Panc1 (cell line): ENCODE measurements around the gene SDHAF1. TPM values are rescaled to one million over a fixed set of nuclear protein-coding genes. Genes with fewer than 3 reads are reported as not detected.

ENCODE experiments used
- ATAC-seq: fragments of 200-7000 bp; cut with Tn5 transposase; 2 replicates; pipeline ENCODE4 v1.9.1; 2020; ENCODE audit warnings: mild to moderate bottlenecking, moderate library complexity
- BruUV-seq: library from RNA; stranded (reverse); fragments of 400-500 nt; replicated peaks from 2 replicates; lab custom pipeline; 2021; lab: Mats Ljungman, UMichigan
- CTCF ChIA-PET: fragments of 300-600 bp; sonication (Branson Sonifier 250); formaldehyde crosslinking; loops from one replicate; lab custom pipeline; 2022; ENCODE audit warnings: antibody characterized with exemption; lab: Charles Lee
- POLR2A ChIA-PET: fragments of 300-600 bp; sonication (Branson Sonifier 250); formaldehyde crosslinking; loops from one replicate; lab custom pipeline; 2022; ENCODE audit warnings: antibody characterized with exemption; lab: Charles Lee
- DNase-seq: peaks from one replicate; pipeline ENCODE4 v3.0.0-alpha.2; 2010; ENCODE audit warnings: low read depth, low spot score
- H3K27ac ChIP-seq: 2 replicates; pipeline ENCODE4 v1.5.1; 2011; ENCODE audit warnings: mild to moderate bottlenecking, low read length, inconsistent platforms
- H3K27me3 ChIP-seq: fragments of 200-500 bp; sonication (Bioruptor generic); 2 replicates; pipeline ENCODE4 v1.6.0; 2014; ENCODE audit warnings: low read length, inconsistent platforms; ENCODE audit not compliant: control insufficient read depth, insufficient read depth
- H3K36me3 ChIP-seq: fragments of 200-500 bp; sonication (Bioruptor generic); 2 replicates; pipeline ENCODE4 v1.5.1; 2014; ENCODE audit warnings: inconsistent platforms, mild to moderate bottlenecking, low read length, moderate library complexity; ENCODE audit not compliant: control insufficient read depth, insufficient read depth
- H3K4me1 ChIP-seq: 2 replicates; pipeline ENCODE4 v1.5.1; 2011; ENCODE audit warnings: inconsistent platforms, mild to moderate bottlenecking, low read length, moderate library complexity; ENCODE audit not compliant: control insufficient read depth, insufficient read depth
- H3K4me3 ChIP-seq, 2 experiments: 2 replicates each; pipeline ENCODE4 v1.5.1; 2011 to 2012; ENCODE audit warnings: low read depth in 2 of 2, low read length in 2 of 2, mild to moderate bottlenecking in 2 of 2, inconsistent platforms in 1 of 2, moderate library complexity in 1 of 2
- H3K9me3 ChIP-seq: fragments of 200-500 bp; sonication (Bioruptor generic); 2 replicates; pipeline ENCODE4 v1.5.1; 2014; ENCODE audit warnings: low read depth, mild to moderate bottlenecking, inconsistent platforms, low read length, moderate library complexity; ENCODE audit not compliant: control insufficient read depth, insufficient read depth
- POLR2AphosphoS5 ChIP-seq: IDR thresholded peaks from 2 replicates; pipeline ENCODE4 v1.6.1; 2012; ENCODE audit warnings: mild to moderate bottlenecking, low read depth, low read length, moderate library complexity
- REST ChIP-seq, 2 experiments: IDR thresholded peaks; 2 replicates each; pipeline ENCODE4 v1.6.1; 2011 to 2012; ENCODE audit warnings: low read depth in 2 of 2, control low read depth in 1 of 2, low read length in 1 of 2, mild to moderate bottlenecking in 1 of 2, moderate library complexity in 1 of 2; ENCODE audit not compliant: insufficient read depth in 1 of 2
- SIN3A ChIP-seq: IDR thresholded peaks from 2 replicates; pipeline ENCODE4 v1.6.1; 2012; ENCODE audit warnings: low read depth, mild to moderate bottlenecking, low read length, moderate library complexity, borderline replicate concordance; ENCODE audit not compliant: insufficient read depth
- TCF7L2 ChIP-seq: IDR thresholded peaks from 2 replicates; pipeline ENCODE4 v1.6.1; 2011; ENCODE audit warnings: mild to moderate bottlenecking, low read depth, low read length, inconsistent platforms
- in situ Hi-C: cut with HindIII; loops from 2 replicates; pipeline ENCODE4 v1.10.0; 2016; ENCODE audit warnings: low sequenced_read_pairs, low pct_unique_long_range_greater_than_20kb
- intact Hi-C: fragments of 100-400 bp; cut with micrococcal nuclease; formaldehyde crosslinking; loops from one replicate; pipeline ENCODE4 v1.10.0; 2022; ENCODE audit not compliant: unreplicated experiment
- total RNA-seq: library from RNA; stranded (reverse); gene quantifications from one replicate; pipeline ENCODE4 v1.2.1, GENCODE V29; 2021; ENCODE audit not compliant: unreplicated experiment
- TF ChIP-seq, protein P1 (sequence below): fragments of 450-650 bp; IDR thresholded peaks from 2 replicates; pipeline ENCODE4 v1.5.1; 2017; ENCODE audit warnings: mild to moderate bottlenecking

SDHAF1 gene
- total RNA-seq, 1 experiment from 2014 or later = 19.0 TPM

- TF ChIP-seq TCF7L2 (no peak), REST (IDR thresholded peaks at IDR 0.05; ENCODE audit: insufficient read depth in 1 of 2, low read depth in 2 of 2, low read length in 1 of 2) (no peak), POLR2AphosphoS5 (no peak), SIN3A (no peak)
- TF ChIP-seq, protein P1, sequence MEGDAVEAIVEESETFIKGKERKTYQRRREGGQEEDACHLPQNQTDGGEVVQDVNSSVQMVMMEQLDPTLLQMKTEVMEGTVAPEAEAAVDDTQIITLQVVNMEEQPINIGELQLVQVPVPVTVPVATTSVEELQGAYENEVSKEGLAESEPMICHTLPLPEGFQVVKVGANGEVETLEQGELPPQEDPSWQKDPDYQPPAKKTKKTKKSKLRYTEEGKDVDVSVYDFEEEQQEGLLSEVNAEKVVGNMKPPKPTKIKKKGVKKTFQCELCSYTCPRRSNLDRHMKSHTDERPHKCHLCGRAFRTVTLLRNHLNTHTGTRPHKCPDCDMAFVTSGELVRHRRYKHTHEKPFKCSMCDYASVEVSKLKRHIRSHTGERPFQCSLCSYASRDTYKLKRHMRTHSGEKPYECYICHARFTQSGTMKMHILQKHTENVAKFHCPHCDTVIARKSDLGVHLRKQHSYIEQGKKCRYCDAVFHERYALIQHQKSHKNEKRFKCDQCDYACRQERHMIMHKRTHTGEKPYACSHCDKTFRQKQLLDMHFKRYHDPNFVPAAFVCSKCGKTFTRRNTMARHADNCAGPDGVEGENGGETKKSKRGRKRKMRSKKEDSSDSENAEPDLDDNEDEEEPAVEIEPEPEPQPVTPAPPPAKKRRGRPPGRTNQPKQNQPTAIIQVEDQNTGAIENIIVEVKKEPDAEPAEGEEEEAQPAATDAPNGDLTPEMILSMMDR = no peak
- DNase-seq (no peak), ATAC-seq (no peak)
- intact Hi-C loops (no loop called here), in situ Hi-C loops (no loop called here)
- Histone ChIP-seq H3K27me3 (no peaks in the 10 kb centered on the region), H3K4me1 (peaks cover 4% of the 10 kb centered on the region; the same call in 1 of the 2 replicates), H3K36me3 (no peaks in the 10 kb centered on the region), H3K27ac (no peak overlapping the region), H3K9me3 (no peaks in the 10 kb centered on the region), H3K4me3 (no peak overlapping the region)
- ChIA-PET CTCF (interaction anchor here (0.6 kb wide), 1 partner anchor 69 kb away, joined by 5 read pairs; no protein-coding TSS in a partner anchor), POLR2A (interaction anchor here (0.6 kb wide), 1 partner anchor 186 kb away, joined by 3 read pairs; no protein-coding TSS in a partner anchor)
- no TSS peak for BruUV-seq
These were observed 36.3 kb downstream of the SDHAF1 start for GRCh38 chr19:36031308-36031707.

DNA sequence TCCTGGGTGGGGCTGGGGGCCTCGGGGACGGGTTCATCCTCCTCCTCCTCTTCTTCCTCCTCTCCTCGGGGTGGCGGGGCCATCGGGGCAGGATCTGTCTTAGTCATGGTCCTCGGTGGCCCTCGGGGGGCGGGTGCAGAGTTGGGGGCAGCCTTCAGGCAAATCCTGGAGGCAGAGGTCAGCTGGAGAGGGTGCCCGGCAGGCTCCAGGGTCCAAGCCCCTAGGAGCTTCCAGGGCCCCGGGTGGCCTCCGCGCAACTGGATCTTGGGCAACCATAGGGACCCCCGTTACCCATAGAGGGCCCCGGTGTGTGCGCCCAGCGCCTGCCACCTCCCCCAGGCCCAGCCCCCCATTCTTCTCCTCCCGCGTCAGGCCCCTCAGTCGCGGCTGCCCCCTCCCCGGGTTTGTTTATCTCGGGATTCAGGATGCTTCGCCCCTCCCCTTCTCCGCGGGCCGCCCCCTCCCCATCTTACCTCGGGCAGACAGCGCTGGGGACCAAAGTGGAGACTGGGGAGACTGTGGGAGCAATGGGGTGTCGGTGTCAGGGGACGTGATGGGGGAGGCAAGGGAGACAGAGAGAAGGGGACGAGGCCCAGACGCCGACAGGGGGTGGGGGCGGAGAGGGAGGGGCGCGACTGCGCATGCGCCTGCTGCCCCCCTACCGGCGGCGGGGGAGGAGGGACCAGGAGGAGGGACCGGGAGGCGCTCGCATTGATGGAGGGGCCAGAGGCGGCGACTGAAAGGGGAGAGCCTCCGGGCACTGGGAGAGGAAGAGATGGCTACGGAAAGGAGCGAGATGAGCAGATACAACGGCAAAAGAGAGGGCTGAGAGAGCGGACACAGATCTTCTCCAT lies 37.5 kb downstream of the SDHAF1 start, which contains the start of gene CLIP3:
Gene CLIP3 (minus strand): TSS at position 623 of the 854 bp plus-strand sequence. CDS start 516 bp downstream, at position 107.
- ATAC-seq (no peak), DNase-seq (no peak)
- Histone ChIP-seq H3K4me3 (peak within 1 kb of the TSS; percentile 32 to 38), H3K27ac (no peak within 1 kb of the TSS), H3K27me3 (no peaks in the 10 kb centered on the region), H3K36me3 (no peaks in the 10 kb centered on the region), H3K9me3 (no peaks in the 10 kb centered on the region), H3K4me1 (peaks cover 4% of the 10 kb centered on the region; the same call in 1 of the 2 replicates)
- in situ Hi-C loops (no loop called here), intact Hi-C loops (no loop called here)
- BruUV-seq = no TSS peak
- POLR2A ChIA-PET = no interaction called here
- no peak for TF ChIP-seq REST (IDR thresholded peaks at IDR 0.05; ENCODE audit: insufficient read depth in 1 of 2, low read depth in 2 of 2, low read length in 1 of 2)
- TF ChIP-seq POLR2AphosphoS5 = no peak
- no peak for TF ChIP-seq TCF7L2
- TF ChIP-seq, protein P1 = no peak
- no peak for TF ChIP-seq SIN3A
- CTCF ChIA-PET = no interaction called here
